M059J (cell line): ENCODE data around the gene KMO. TPM values are rescaled to one million over a fixed set of nuclear protein-coding genes. Genes with fewer than 3 reads are reported as not detected.

Experiments used
- DNase-seq: peaks from one replicate; pipeline ENCODE4 v3.0.0-alpha.2; 2012; ENCODE audit warnings: low read depth
- total RNA-seq: library from RNA; depleted of rRNA; stranded (reverse); fragments of >200 nt; shearing (Covaris generic); gene quantifications from 2 replicates; pipeline ENCODE4 v1.2.3, GENCODE V29; 2014

Gene KMO
- total RNA-seq, 1 experiment from 2014 or later = 0.27 TPM

DNA sequence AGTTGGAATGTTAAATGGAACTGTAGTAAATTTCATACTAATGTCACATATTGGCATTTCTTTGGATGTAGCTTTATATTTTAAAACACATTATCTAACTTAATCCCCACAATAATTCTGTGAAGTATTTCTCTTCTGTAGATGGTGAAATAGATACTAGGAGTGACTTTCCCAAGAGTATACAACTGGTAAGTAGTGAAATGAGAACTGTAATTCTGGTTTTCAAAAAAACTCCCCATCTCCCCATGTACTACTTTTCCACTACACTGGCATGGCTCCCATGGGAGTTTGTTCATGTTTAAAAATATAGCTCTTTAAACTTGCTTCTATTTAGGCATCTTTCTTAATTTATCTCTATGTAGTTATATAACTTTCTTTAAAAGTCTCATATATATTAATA is 97.8 kb downstream of the KMO start:
- DNase-seq = no peak

DNA sequence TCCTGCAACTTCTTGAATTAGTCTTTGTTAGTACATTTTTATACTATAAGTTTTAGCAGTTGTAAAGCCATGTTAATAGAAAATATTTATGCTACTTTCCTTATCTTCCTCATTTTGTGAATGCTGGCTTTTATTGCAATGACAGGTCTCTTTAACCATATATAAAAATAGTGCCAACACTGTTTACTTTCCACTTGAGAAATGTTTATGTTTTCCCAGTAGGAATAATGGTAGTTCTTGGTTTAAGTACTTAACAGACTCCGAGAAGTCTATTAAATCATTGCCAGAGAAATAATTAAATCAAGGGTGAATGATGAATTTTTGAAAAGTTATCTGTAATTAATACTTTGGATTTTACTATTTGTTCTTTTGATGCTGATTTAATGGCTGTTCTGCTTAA is 98.3 kb downstream of the KMO start:
- no peak for DNase-seq

DNA sequence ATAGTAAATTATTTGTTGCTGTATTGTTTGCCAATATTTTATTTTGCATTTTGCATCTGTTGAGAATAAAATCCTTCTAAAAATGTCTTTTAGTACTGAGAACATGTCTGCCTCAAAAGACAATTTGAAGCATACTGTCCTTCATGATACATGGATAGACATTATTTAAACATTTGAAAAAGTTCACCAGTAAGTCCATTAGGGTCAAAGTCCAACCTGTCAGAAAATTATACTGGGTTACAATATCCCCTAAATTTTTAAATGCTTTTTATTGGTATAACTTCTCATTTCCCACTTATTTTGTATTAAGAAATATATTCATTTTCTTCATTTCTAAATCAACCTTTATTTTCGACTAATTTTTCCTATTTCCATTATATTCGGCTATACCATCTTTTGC is 98.7 kb downstream of the KMO start:
- no peak for DNase-seq

DNA sequence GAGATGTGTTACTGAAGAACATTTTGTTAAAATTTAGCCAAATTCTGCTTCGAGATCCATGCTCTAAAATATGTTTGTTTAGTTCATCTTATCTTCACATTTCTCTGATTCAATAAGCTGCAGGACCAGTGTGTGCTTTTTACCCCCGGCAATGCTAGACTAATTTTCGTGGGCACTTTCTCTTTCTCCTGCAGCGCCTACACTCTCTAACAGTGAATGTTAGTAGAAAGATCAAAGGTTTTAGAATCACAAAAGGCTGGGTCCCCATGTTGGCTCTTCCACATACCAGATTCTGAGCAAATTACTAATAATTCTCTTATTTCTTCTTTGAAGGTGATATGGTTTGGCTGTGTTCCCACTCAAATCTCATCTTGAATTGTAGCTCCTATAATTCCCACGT is 99.5 kb downstream of the KMO start:
- no peak for DNase-seq

DNA sequence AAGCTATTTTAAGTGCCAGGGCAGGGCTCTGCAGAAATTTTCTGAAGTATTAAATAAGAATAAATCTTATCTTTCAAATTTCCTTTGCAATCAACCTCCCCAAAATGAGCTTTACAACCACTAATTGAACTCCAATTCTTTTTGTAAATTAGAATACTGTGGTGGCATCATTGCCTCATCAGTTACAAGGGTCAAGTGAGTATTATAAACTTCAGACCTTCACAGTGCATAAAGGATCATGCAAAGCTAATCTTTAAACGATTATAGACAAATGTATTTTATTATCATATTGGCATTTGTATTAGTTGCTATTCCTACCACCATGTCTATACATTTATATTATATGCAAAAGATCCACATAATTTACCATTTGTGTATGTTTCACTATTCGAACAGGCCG is 100.8 kb downstream of the KMO start:
- DNase-seq = no peak

DNA sequence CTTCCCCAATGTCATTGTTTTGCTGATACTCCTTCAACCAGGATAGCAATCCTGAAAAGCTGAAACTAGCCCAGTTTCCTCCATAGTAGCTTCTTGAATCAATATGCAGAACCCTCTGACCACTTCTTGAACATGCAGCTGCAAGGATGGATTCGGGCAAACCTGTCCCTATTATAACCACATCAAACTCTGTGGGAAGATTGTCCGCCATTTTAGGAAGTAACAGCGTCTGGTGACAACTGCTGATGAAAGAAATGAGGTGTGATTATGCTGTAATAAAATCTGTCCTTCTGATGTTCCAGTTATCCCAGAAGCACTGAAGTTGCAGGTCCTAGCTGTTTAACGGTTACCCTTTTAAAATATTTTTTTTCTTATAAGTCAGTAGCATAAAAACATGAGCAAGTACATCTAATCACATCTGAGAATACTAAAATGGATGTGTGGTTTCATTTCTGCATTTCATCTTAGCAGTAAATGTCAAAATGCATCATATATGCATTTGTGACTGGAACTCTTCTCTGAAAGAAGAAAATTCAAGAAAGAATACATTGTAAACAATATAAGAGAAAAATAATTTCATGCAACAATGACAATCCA is 103.5 kb downstream of the KMO start:
- DNase-seq = no peak

DNA sequence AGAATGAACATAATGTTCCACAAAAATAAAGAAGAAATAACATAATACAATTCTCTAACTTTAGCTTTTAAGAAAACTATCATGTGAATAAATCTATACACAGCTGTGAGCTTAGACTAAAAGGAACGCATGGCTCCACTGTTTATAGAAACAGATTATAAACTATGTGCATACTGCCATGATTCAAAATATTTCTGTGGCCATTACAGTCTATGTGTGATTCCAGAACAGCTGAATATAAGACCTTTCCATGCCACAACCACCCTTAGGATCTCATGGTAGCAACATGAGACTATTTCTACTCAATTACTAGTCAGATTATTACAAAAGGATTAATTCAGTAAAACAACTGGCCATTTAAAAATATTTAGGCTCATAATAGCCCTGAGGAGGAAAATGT is 104.1 kb downstream of the KMO start:
- no peak for DNase-seq

DNA sequence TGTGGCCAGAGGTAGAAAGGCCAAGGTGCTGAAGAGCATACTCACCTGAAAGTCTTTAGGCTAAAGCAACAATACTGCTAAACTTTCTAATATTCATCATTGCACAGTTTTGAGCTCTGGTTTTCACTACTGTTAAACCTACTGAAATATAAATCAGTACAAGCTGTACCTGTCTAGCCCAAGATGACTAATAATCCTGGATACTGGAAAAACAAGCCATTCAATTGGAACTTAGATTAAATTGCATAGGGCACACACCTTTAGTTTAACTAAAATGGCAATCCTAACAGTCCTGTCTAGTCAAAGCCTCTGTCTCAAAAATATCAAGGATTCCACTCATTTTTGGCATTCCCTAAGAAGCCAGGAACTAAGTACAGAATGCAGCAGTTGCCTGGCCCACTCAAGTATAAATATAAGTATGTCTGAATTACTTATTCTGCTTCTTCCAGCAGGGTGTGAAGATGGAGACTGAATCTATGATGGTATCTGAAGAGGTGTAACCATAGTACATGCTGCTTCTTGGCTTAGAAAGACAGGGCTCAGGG is 104.9 kb downstream of the KMO start:
- DNase-seq = peak; percentile 12

DNA sequence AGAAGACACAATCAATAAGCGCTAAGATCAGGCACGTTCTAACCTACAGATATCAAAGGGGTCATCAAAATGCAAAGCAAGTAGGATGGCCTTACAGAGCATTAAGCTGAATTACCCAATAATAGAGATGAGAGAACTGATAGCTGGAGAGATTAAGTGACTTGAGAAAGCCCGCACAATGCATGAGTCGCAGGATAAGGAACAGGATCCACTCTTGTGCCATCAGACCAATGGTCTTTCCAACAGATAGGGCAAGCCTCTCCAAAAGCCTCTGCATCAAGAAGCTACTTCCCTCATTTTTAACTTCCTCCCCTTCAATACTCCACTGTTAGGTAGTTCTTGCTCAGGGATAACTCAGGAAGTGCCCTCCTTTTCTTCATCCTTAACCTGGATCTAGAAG is 105.4 kb downstream of the KMO start:
- DNase-seq = peak; percentile 35

DNA sequence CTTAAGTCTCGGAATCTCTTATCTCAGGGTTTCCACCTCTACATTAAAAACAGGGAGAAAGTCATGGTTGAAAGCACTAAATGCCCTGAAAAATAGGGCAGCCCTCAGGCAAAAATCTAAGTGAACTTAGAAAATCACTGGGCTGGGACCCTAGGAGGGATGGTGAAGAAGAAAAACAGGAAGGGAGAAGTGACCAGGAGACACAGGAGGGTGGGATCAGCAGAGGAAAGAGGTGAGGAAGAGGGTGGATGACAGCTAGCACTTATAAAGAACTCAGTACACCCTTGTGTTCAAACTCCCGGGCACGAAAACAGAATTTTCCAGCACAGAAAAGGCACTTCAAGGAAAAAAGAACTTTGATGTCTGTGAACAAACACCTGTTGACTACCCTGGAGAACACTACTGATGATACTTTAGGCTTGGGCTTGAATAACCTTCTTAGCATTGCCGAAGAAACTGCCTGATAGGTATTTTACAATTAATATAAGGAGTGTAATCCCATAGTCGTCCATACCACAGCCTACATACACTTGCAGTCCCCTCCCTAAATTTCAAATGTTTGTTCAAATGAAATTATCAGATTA is 106.0 kb downstream of the KMO start:
- DNase-seq = no peak

DNA sequence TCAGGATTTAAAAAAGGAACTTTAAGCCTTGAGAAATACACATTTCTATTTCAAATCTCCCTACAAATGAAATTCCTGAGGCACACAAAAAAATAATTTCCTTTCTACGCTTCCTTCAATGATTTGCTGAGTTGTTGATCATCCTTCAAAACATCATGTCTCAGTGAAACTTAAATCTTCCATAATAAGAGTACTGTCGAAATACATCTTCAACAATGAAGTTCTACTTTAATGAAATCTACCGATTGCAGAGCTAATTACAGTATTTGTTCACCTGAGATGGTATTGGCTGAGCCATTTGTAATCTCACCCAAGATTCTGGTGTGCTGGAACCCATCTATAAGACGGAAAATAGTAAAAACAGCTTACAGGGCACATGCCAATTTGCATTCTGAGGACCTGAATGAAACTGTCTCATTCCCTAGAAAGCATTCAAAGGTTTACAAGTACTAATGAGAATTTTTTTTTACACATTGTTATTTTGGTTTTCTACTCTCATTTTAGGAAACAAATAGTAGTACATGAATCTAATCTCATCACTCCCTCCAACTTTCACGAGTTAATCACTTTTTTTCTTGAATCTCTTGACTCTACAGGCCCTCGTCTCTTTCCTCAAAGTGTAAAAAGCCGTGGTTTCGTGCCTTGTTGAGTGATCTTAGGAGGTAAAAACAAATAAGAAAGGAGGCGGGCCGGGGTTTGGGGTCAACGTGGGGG is 106.9 kb downstream of the KMO start:
- peak; percentile 55 for DNase-seq

DNA sequence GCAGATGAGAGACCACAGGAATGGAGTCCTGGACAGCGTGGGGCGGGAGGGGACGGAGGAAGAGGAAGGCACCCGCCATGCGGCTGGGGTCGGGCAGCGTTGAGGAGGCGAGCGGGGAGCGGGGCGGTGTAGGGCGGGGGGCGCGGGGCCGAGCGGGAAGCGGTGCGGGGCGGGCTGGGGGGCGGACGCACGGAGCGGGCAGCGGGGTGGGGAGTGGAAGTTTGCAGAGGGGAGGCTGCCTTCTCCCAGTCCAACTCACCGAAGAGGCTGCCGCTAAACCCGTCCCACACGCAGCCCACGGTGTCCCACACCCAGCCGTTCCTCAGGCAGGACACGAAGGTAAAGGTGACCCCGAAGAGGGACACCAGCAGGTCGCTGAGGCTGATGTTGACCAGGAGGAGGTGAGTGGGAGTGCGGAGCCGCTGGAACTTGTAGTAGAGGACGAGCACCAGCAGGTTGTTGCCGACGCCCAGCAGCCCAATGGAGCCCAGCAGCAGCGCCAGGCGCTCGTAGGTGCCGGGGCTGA is 107.5 kb downstream of the KMO start:
- peak; percentile 56 for DNase-seq

DNA sequence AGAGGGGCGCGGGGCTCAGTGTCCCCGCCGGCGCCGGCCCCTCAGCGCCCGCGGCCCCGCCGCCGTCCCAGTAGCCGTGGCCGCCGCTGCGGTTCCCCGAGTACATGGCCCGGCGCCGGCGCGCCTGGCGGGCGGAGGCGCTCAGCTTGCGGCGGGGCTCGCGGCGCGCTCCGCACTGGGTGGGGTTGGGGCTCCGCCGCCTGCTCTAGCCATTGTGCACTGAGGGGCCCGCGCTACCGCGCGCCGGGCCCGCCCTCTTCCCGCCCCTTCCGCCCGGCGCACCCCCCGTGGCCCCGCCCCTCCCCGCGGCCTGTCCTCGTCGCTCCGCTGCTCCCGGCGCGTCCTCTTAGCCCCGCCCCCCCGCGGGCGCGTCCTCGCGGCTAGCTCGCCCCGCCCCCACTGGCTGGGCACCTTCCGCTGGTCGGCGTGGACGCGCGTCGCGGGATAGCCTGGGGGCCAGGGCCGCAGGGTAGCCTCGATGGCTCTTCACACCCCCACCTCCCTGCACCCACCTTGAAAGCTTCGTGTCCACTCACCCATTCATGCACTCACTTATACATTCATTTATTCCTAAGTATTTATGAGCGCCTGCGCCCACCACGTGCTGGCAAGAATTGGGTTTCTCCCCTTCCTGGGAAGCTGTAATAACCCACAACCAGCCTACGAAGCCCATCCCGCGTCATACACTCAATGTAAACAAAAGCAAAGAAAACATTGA is 108.1 kb downstream of the KMO start, which contains the start of the genes CHML and OPN3:
TSS of gene CHML (minus strand) at position 221 of the 718 bp plus-strand sequence. CDS start 4,603 bp downstream, outside the sequence.
TSS of gene OPN3 (minus strand) at position 221 of the 718 bp plus-strand sequence. CDS start at position 106, 115 bp downstream.
- peak; percentile 84 for DNase-seq

DNA sequence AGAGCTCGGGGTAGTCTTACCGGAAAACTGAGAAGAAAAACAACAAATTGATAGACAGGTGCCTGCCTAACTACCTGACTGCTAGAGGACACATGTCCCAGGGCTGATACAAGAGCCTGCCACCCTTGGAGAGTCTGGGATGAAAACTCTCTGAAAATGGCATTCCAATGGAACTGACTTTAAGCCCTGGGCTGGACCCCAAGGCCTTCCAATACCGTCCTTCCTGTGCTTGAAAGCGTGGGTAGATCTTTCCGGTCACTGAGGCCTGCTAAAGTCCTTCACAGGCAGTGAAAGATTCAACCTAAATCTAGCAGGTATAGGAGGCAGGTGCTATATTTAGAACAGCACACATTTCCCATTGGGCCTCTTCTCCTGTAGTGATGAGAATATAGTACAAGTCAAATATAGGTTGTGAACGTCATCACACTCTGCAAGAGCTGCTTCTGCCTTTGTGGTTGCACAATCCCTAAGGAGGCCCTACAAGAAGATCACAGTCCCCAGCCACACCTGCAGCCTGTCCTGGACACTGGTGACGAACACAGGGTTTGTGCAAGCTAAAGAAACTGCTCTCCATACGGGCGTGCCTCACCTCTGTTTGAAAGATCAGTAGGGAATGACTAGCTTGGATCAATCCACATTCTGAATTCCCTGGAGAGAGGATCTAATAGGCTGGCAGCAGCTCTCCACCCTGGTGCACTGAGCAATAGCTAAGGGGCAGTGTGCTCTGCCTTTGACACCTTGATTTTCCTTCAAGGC is 108.9 kb downstream of the KMO start:
- peak; percentile 11 for DNase-seq

DNA sequence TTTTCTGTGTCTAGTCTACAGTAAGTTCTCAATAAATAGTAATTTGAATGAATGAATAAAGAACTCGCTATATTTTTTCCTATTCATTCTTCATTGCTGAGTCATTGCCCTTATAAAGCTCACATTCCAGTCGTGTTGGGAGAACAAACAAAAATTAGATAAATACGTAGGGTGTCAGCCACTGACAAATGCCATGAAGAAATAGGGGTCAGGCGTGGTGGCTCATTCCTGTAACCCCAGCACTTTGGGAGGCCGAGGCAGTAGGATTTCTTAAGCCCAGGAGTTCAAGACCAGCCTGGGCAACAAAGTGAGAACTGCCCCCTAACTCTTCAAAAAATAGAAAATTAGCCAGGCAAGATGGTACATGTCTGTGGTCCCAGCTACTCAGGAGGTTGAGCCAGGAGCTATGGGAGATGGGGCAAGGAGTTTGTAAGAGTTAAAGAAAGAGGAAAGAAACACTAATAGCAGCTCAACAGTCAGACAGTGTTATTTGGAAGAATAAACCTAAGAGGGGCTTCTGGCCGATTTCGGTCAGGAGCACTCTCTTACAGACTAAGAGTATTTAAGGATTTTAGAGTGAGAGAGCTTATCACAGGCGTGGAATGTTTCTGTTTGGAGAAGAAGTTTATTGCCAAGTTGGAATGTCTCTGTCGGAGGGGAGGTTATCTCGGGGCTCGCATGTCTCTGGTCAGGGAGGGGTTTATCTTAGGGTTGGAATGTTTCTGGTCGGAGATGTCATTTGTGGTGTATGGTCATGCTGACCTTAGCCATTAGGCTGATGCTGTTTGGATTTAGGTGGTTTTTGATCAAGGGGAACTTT is 109.8 kb downstream of the KMO start:
- DNase-seq = peak; percentile 85

DNA sequence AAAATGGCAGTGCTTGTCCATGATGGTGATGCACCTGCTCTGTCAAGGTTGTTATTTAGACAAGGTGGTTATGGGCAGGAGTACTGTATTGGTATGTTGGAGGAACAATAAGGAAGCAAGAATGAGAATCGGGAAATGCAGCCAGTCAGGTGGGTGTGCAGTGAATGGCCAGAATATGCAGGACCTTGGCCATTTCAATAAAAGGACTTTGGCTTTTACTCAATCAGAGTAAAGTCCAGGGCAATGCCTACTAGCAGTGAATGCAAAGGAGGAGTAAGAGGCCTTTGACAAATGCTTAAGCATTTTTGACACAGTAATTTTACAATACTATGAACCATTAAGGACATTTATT is 110.4 kb downstream of the KMO start:
- no peak for DNase-seq

DNA sequence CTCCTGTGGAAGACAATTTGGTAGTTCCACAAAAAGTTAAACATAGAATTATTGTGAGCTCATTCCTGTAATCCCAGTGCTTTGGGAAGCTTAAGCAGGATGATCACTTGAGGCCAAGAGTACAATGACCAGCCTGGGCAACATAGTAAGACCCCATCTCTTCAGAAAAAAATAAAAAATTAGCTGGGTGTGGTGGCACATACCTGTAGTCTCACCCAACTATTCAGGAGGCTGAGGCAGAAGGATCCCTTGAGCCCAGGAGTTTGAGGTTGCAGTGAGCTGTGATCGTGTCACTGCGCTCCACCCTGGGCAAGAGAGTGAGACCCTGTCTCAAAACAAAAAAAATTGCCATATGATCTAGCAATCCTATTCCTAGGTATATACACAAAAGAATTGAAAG is 112.1 kb downstream of the KMO start:
- no peak for DNase-seq

DNA sequence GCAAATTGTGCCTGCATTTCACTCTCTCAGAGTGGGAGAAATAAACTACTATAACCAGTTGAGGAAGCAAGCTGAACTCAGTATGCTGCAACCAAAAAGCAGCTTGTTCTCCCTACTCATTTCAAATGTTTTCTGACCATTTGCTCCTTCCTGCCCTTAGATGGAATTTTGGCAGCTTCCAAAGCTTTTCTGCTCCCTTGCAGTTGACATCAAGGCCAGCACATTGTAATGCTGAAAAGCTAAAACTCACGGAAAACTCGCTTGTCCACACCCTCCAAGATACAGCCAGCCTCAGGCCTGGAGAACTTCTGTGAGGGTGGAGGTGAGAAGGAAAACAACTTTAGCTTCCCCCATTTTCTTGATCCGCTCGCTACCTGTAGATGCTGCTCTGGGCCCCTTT is 113.0 kb downstream of the KMO start:
- DNase-seq = no peak
